Measurements from ENCODE around the gene GSK3A. TPM values are rescaled to one million over a fixed set of nuclear protein-coding genes. Genes with fewer than 3 reads are reported as not detected.

Gene GSK3A
- total and polyA plus RNA-seq, 2 of the 8 experiments (the other 6 are each of a cell fraction or from before 2014, with no cell fraction given), result 55.3 to 84.0 TPM

DNA sequence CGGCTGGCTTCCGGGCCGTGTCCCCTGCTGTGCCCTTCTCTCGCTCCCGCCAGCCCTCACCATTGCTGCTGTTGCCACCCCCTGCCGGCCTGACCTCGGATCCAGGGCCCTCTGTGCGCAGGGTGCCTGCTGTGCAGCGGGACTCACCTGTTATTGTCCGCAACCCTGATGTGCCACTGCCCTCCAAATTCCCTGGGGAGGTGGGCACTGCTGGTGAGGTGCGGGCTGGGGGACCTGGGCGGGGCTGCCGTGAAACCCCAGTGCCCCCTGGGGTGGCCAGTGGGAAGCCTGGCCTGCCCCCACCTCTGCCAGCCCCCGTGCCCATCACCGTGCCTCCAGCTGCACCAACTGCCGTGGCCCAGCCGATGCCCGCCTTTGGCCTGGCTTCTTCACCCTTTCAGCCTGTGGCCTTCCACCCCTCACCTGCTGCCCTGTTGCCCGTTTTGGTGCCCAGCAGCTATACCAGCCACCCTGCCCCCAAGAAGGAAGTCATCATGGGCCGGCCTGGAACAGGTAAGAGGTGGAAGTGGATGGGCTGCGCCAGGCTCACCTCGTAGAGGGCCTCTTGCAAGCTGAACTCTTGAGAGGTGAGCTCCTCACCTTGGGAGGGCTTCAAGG lies 31.8 kb upstream of the GSK3A start:
- Histone ChIP-seq H3K4me3 (ENCODE audit: extremely low read depth in 1 of 4, insufficient read depth in 2 of 4, low read depth in 3 of 4, low read length in 4 of 4) (no peak overlapping the region), H3K79me2 (ENCODE audit: control insufficient read depth in 1 of 2, insufficient read depth in 2 of 2, low read length in 2 of 2) (peaks cover 0 to 9% of the 10 kb centered on the region in 2 experiments; a peak in 1 of 4 replicates), H4K91ac (replicated peaks; ENCODE audit: insufficient read length, low read length) (no peak overlapping the region), H3K18ac (ENCODE audit: extremely low read depth, low read length) (no peak overlapping the region), H4K8ac (ENCODE audit: extremely low read depth, insufficient read depth, low read length) (no peak overlapping the region; the same call in 1 of the 2 replicates), H3K27me3 (replicated peaks in 1 of 4; ENCODE audit: control insufficient read depth in 3 of 4, extremely low read depth in 1 of 4, insufficient read depth in 3 of 4, low read length in 3 of 4) (no peaks in the 10 kb centered on the region), H3K14ac (ENCODE audit: insufficient read length) (no peak overlapping the region), H2AFZ (ENCODE audit: low read length) (no peak overlapping the region), H2BK12ac (ENCODE audit: low read depth, low read length) (no peak overlapping the region), H2AK5ac (ENCODE audit: low read depth, low read length) (no peak overlapping the region), H4K5ac (ENCODE audit: insufficient read length, low read depth, low read length) (no peak overlapping the region), H4K20me1 (replicated peaks in 1 of 2; ENCODE audit: control insufficient read depth in 1 of 2, insufficient read depth in 2 of 2, low read length in 2 of 2) (peaks cover 0 to 9% of the 10 kb centered on the region in 2 experiments), H3K4me1 (replicated peaks in 1 of 4; ENCODE audit: control insufficient read depth in 3 of 4, insufficient read depth in 4 of 4, low read length in 3 of 4) (peaks cover 0 to 20% (median 8%) of the 10 kb centered on the region in 4 experiments; a peak in 5 of 7 replicates), H2BK120ac (replicated peaks; ENCODE audit: low read depth, low read length) (no peak overlapping the region), H3K36me3 (ENCODE audit: control insufficient read depth in 2 of 4, insufficient read depth in 4 of 4, low read length in 3 of 4) (peaks cover 0 to 15% (median 5%) of the 10 kb centered on the region in 4 experiments; a peak in 2 of 8 replicates), H3K79me1 (ENCODE audit: low read depth, low read length) (peaks cover 5% of the 10 kb centered on the region), H3K27ac (ENCODE audit: low read depth, low read length) (no peak overlapping the region), H3K56ac (replicated peaks; ENCODE audit: insufficient read length, low read depth, low read length) (no peak overlapping the region), H3K4me2 (ENCODE audit: insufficient read depth in 1 of 2, low read depth in 2 of 2, low read length in 2 of 2) (no peak overlapping the region), H3K4ac (replicated peaks; ENCODE audit: insufficient read length, low read depth, low read length) (no peak overlapping the region), H3K23ac (ENCODE audit: insufficient read length) (no peak overlapping the region), H2BK20ac (ENCODE audit: low read length) (no peak overlapping the region), H2BK5ac (ENCODE audit: low read depth, low read length) (no peak overlapping the region), H2BK15ac (ENCODE audit: low read length) (no peak overlapping the region), H3K23me2 (ENCODE audit: low read depth, low read length) (peaks cover 5% of the 10 kb centered on the region; the same call in 1 of the 2 replicates), H3K9ac (replicated peaks in 1 of 4; ENCODE audit: extremely low read depth in 1 of 4, low read depth in 3 of 4, low read length in 3 of 4) (no peak overlapping the region), H3K9me3 (ENCODE audit: insufficient read depth in 2 of 2, low read depth in 1 of 2, low read length in 1 of 2) (no peaks in the 10 kb centered on the region)
- CTCF ChIA-PET (ENCODE audit: partially characterized antibody), result interaction anchor here (0.8 to 2.3 kb wide), 5 partner anchors 20 to 58 kb away, joined by 3 to 24 read pairs (median 4); partner anchors contain the start of gene GSK3A
- TF ChIP-seq TAF7 (optimal IDR thresholded peaks at IDR 0.05; ENCODE audit: borderline replicate concordance, low read depth, low read length) (no peak), JUND (IDR thresholded peaks at IDR 0.05; ENCODE audit: low read length) (no peak), TAF1 (IDR thresholded peaks at IDR 0.05; ENCODE audit: low read depth, low read length) (no peak), TEAD4 (IDR thresholded peaks at IDR 0.05; ENCODE audit: low read depth, low read length) (no peak), CBX8 (IDR thresholded peaks at IDR 0.05; ENCODE audit: borderline replicate concordance, low read depth, low read length) (no peak), CHD1 (IDR thresholded peaks at IDR 0.05; ENCODE audit: low read depth, low read length) (no peak), RFX5 (IDR thresholded peaks at IDR 0.05; ENCODE audit: borderline replicate concordance, low read depth, low read length) (no peak), SP2 (IDR thresholded peaks at IDR 0.05; ENCODE audit: low read length) (no peak), FOSL1 (IDR thresholded peaks at IDR 0.05; ENCODE audit: insufficient read depth, low read depth, low read length) (no peak), EGR1 (IDR thresholded peaks at IDR 0.05; ENCODE audit: borderline replicate concordance, low read depth, low read length) (no peak), KDM1A (IDR thresholded peaks at IDR 0.05; ENCODE audit: borderline replicate concordance, low read length) (no peak)
- FAIRE-seq, result no peak
- no peak for DNase-seq (ENCODE audit: low read depth in 1 of 2, low spot score in 2 of 2)
- 94% methylated on average over 21 of the region's 22 CpGs; no CpG with 5 or more reads in 1 of the 2 experiments for WGBS, 2 experiments (ENCODE audit: extremely low coverage in 1 of 2, insufficient coverage in 1 of 2, insufficient read length in 1 of 2, insufficient replicate concordance in 2 of 2, low coverage in 1 of 2, low lambda C conversion rate in 2 of 2, missing lambda C conversion rate in 1 of 2)
- POLR2A ChIA-PET (ENCODE audit: partially characterized antibody), result interaction anchor here (1.0 to 1.5 kb wide), 3 partner anchors 9 to 28 kb away, joined by 3 to 5 read pairs (median 3); no protein-coding TSS in a partner anchor
